ENCODE results near the gene RNF6. TPM values are rescaled to one million over a fixed set of nuclear protein-coding genes. Genes with fewer than 3 reads are reported as not detected.
A peak's percentile ranks its signal among the peaks of the same experiment; 100 is the strongest.

The RNF6 gene
- polyA plus RNA-seq, 6 donors from 2014 or later = 37.7 to 60.9 (median 45.1) TPM

DNA sequence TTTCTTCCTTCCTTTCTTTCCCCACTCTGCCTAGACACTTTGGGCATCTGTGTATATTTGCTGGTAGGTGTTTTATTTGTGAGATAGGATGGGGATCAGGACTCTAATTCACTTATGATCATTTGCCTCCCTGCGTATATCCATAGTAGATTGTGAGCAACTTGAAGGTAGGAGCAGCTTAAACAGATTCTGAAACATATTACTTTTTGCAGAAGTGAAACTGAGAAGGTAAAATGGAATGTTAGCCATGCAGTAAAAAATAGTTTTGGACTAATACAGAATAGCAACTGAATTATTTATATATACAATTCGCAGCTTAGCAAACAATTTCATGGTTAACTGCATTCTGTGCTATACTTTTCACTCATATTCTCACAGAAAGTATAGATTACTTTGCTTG is 38.7 kb downstream of the RNF6 start:
- ATAC-seq (ENCODE audit: low read depth in 2 of 2) (no peak), DNase-seq (peak; percentile 45)
- Mint-ChIP-seq H3K9me3 (peaks cover 0 to 14% (median 0%) of the 10 kb centered on the region in 7 donors), H3K4me3 (peak overlapping the region in 2 of 8 donors; percentile 23 to 39), H3K36me3 (no peaks in the 10 kb centered on the region), H3K4me1 (peaks cover 23 to 51% (median 43%) of the 10 kb centered on the region in 3 donors), H3K27ac (peak overlapping the region in 2 of 6 donors; percentile 75 to 93), H3K27me3 (no peaks in the 10 kb centered on the region)

GRCh38 chr13:26179344-26179743 is 42.8 kb downstream of the RNF6 start:
- peaks cover 9 to 16% (median 13%) of the 10 kb centered on the region in 3 donors for H3K4me1 Mint-ChIP-seq
- peaks cover 0 to 8% (median 0%) of the 10 kb centered on the region in 7 donors for H3K9me3 Mint-ChIP-seq
- no peak overlapping the region for H3K4me3 Mint-ChIP-seq
- H3K27ac Mint-ChIP-seq = peak overlapping the region in 1 of 6 donors; percentile 58
- no peaks in the 10 kb centered on the region for H3K27me3 Mint-ChIP-seq
- no peaks in the 10 kb centered on the region for H3K36me3 Mint-ChIP-seq
- ATAC-seq (ENCODE audit: low read depth in 2 of 2) (no peak), DNase-seq (no peak)

GRCh38 chr13:26168835-26169234 is 53.3 kb downstream of the RNF6 start:
- no peak overlapping the region for H3K4me3 Mint-ChIP-seq
- DNase-seq (no peak), ATAC-seq (ENCODE audit: low read depth in 2 of 2) (no peak)
- no peak overlapping the region for H3K27ac Mint-ChIP-seq
- no peaks in the 10 kb centered on the region for H3K9me3 Mint-ChIP-seq
- H3K4me1 Mint-ChIP-seq = peaks cover 6 to 11% (median 8%) of the 10 kb centered on the region in 3 donors
- H3K27me3 Mint-ChIP-seq = no peaks in the 10 kb centered on the region
- H3K36me3 Mint-ChIP-seq = peaks cover 0 to 8% of the 10 kb centered on the region in 2 donors

DNA sequence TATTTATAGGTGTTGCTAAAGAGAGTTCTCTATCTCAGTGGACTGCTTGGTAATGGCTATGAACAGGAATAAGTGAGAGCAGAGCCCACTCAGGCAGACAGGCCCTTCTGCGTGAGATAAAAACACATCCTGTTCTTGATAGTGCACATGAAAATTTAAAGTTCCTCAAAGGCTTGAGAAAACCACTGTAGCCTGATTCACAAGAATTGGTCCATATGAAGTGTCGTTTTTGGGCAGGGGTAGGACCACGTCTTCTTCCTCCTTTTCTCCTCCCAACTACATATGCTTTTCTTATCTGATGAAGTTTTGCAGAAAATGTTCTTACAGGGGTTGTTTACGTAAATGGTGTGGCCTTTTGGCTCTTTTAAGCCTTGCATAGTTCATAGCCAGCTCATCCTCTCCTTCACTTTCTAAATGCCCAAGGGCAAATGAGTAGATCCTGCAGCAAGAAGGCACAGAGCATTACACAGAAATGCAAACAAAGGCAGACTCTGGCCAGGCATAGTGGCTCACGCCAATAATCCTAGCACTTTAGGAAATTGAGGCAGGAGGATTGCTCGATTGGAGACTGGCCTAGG is 53.8 kb downstream of the RNF6 start:
- H3K4me1 Mint-ChIP-seq = peaks cover 6 to 11% (median 8%) of the 10 kb centered on the region in 3 donors
- H3K36me3 Mint-ChIP-seq = peaks cover 0 to 8% of the 10 kb centered on the region in 2 donors
- H3K27me3 Mint-ChIP-seq = no peaks in the 10 kb centered on the region
- H3K9me3 Mint-ChIP-seq = no peaks in the 10 kb centered on the region
- no peak overlapping the region for H3K4me3 Mint-ChIP-seq
- DNase-seq = no peak
- peak overlapping the region in 1 of 6 donors; percentile 15 for H3K27ac Mint-ChIP-seq
- ATAC-seq (ENCODE audit: low read depth in 2 of 2) = peak in 1 of 2 donors; percentile 37

DNA sequence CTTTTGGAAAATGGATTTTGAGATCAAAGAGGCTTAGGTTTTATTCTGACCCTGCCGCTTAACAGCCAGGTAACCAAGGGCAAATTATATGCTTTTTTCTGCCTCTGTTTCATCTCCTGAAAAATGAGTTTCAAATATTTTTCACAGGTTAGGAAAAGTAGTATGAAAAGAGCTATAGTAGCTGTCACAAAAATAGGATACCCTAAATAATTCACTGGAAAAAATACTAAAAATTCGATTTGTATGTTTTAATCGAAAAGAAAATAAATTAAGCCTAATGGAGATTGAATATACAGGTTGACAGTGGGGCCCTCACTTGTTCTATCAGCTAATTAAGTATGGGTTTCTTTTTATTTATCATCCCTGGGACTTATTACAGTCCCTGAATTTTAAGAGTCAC is 58.3 kb downstream of the RNF6 start:
- Mint-ChIP-seq H3K27ac (no peak overlapping the region), H3K9me3 (no peaks in the 10 kb centered on the region), H3K27me3 (peaks cover 0 to 11% (median 8%) of the 10 kb centered on the region in 3 donors), H3K36me3 (peaks cover 0 to 8% of the 10 kb centered on the region in 2 donors), H3K4me1 (peaks cover 6 to 11% (median 8%) of the 10 kb centered on the region in 3 donors), H3K4me3 (no peak overlapping the region)
- no peak for DNase-seq
- ATAC-seq (ENCODE audit: low read depth in 2 of 2) = no peak

Other genes with a start within 250 kb of the RNF6 start
- gene SHISA2, start 170.3 kb downstream of the RNF6 start, polyA plus RNA-seq (ENCODE audit: low read depth in 6 of 6) = not detected
- 1 to 10 TPM; 3.5 to 6.0 (median 4.2) TPM for gene CDK8, start 31.8 kb upstream of the RNF6 start, polyA plus RNA-seq (ENCODE audit: low read depth in 6 of 6)